NT2/D1 (cell line): ENCODE data around the gene HECTD3.

Experiments used
- SUZ12 ChIP-seq: IDR thresholded peaks from 2 replicates; pipeline ENCODE4 v1.6.1; 2011; ENCODE audit not compliant: insufficient read length, insufficient read depth; ENCODE audit errors: extremely low read depth
- YY1 ChIP-seq: IDR thresholded peaks from 2 replicates; pipeline ENCODE4 v1.6.1; 2011; ENCODE audit not compliant: insufficient read length, insufficient read depth
- ZNF274 ChIP-seq: IDR thresholded peaks from 2 replicates; pipeline ENCODE4 v1.6.1; 2011; ENCODE audit warnings: mild to moderate bottlenecking, low read depth, low read length

DNA sequence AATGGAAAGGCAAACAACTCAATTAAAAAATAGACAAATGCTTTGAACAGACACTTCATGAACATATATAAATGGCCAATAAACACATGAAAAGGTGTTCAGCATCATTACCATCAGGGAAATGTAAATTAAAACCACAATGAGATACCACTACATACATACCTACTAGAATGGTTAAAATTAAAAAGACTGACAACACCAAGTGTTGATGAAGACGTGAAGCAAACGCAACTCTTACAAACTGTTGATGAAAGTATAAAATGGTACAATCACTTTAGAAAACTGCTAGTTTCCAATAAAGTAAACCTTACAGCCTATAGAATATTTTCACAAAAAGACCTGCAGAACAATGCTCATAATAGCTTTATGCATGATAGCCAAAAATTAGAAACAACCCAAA is 34.9 kb downstream of the HECTD3 start:
- TF ChIP-seq ZNF274: no peak
- TF ChIP-seq YY1: no peak
- no peak for TF ChIP-seq SUZ12
